ENCODE measurements around the gene RNF166. TPM values are rescaled to one million over a fixed set of nuclear protein-coding genes. Genes with fewer than 3 reads are reported as not detected.

Gene RNF166
- total and polyA plus RNA-seq, 2 donors (not counting 1 experiment from before 2014, with no cell fraction given): 6.6 to 9.7 TPM

GRCh38 chr16:88703486-88704309 is 2.5 kb downstream of the RNF166 start:
- Histone ChIP-seq H3K79me2 (ENCODE audit: control insufficient read depth, insufficient read depth, low read length) (peaks cover 35% of the 10 kb centered on the region), H2AFZ (ENCODE audit: low read length) (no peak overlapping the region)

GRCh38 chr16:88702371-88703210 is 3.6 kb downstream of the RNF166 start:
- H3K27ac ChIP-seq (ENCODE audit: insufficient read depth, low read length): no peak overlapping the region
- H3K4me1 ChIP-seq (ENCODE audit: control insufficient read depth, extremely low read depth, insufficient read depth, low read length): peaks cover 14% of the 10 kb centered on the region
- no peaks in the 10 kb centered on the region for H3K9me3 ChIP-seq (ENCODE audit: control insufficient read depth, insufficient read depth, low read depth, low read length)
- no peak for DNase-seq (ENCODE audit: low read depth in 2 of 2)
- peaks cover 27% of the 10 kb centered on the region for H3K79me2 ChIP-seq (ENCODE audit: control insufficient read depth, insufficient read depth, low read length)
- H3K27me3 ChIP-seq (ENCODE audit: control insufficient read depth, insufficient read depth, low read length): no peaks in the 10 kb centered on the region
- no peak overlapping the region for H3K9ac ChIP-seq (ENCODE audit: insufficient read depth, low read length)
- no peak overlapping the region for H3K4me2 ChIP-seq (ENCODE audit: extremely low read depth, insufficient read depth, low read length)
- H2AFZ ChIP-seq (ENCODE audit: low read length): no peak overlapping the region
- H3K36me3 ChIP-seq (ENCODE audit: control insufficient read depth, insufficient read depth, low read length): peaks cover 14% of the 10 kb centered on the region
- no peak for TF ChIP-seq EZH2 (IDR thresholded peaks at IDR 0.05; ENCODE audit: low read length, missing control alignments)
- TF ChIP-seq CTCF (conservative IDR thresholded peaks at IDR 0.05 in 1 of 2, IDR thresholded peaks at IDR 0.05 in 1 of 2; ENCODE audit: low read depth in 1 of 2, low read length in 2 of 2): no peak
- no peaks in the 10 kb centered on the region for H4K20me1 ChIP-seq (ENCODE audit: control insufficient read depth, extremely low read depth, insufficient read depth, low read length)
- H3K4me3 ChIP-seq (replicated peaks in 1 of 4; ENCODE audit: control extremely low read depth in 1 of 4, insufficient read depth in 1 of 4, low read depth in 3 of 4, low read length in 4 of 4): no peak overlapping the region

More at GRCh38 chr16:88703486-88704309, 2.5 kb downstream of the RNF166 start:
- DNase-seq (ENCODE audit: low read depth in 2 of 2): peak in 1 of 2 donors; percentile 22
- Histone ChIP-seq H3K9me3 (ENCODE audit: control insufficient read depth, insufficient read depth, low read depth, low read length) (no peaks in the 10 kb centered on the region), H3K4me3 (replicated peaks in 1 of 4; ENCODE audit: control extremely low read depth in 1 of 4, insufficient read depth in 1 of 4, low read depth in 3 of 4, low read length in 4 of 4) (no peak overlapping the region), H4K20me1 (ENCODE audit: control insufficient read depth, extremely low read depth, insufficient read depth, low read length) (no peaks in the 10 kb centered on the region), H3K36me3 (ENCODE audit: control insufficient read depth, insufficient read depth, low read length) (peaks cover 9% of the 10 kb centered on the region), H3K27me3 (ENCODE audit: control insufficient read depth, insufficient read depth, low read length) (no peaks in the 10 kb centered on the region), H3K4me2 (ENCODE audit: extremely low read depth, insufficient read depth, low read length) (no peak overlapping the region), H3K4me1 (ENCODE audit: control insufficient read depth, extremely low read depth, insufficient read depth, low read length) (peaks cover 14% of the 10 kb centered on the region), H3K27ac (ENCODE audit: insufficient read depth, low read length) (no peak overlapping the region), H3K9ac (ENCODE audit: insufficient read depth, low read length) (no peak overlapping the region)
- TF ChIP-seq EZH2 (IDR thresholded peaks at IDR 0.05; ENCODE audit: low read length, missing control alignments): no peak

GRCh38 chr16:88701581-88702370 is 4.4 kb downstream of the RNF166 start:
- Histone ChIP-seq H3K79me2 (ENCODE audit: control insufficient read depth, insufficient read depth, low read length) (peaks cover 19% of the 10 kb centered on the region), H3K9ac (ENCODE audit: insufficient read depth, low read length) (no peak overlapping the region)

More at GRCh38 chr16:88701581-88702370, 4.4 kb downstream of the RNF166 start:
- no peaks in the 10 kb centered on the region for H3K9me3 ChIP-seq (ENCODE audit: control insufficient read depth, insufficient read depth, low read depth, low read length)
- H3K4me1 ChIP-seq (ENCODE audit: control insufficient read depth, extremely low read depth, insufficient read depth, low read length): peaks cover 14% of the 10 kb centered on the region
- H3K36me3 ChIP-seq (ENCODE audit: control insufficient read depth, insufficient read depth, low read length): peaks cover 17% of the 10 kb centered on the region
- H3K4me2 ChIP-seq (ENCODE audit: extremely low read depth, insufficient read depth, low read length): no peak overlapping the region
- no peaks in the 10 kb centered on the region for H4K20me1 ChIP-seq (ENCODE audit: control insufficient read depth, extremely low read depth, insufficient read depth, low read length)
- TF ChIP-seq CTCF (conservative IDR thresholded peaks at IDR 0.05 in 1 of 2, IDR thresholded peaks at IDR 0.05 in 1 of 2; ENCODE audit: low read depth in 1 of 2, low read length in 2 of 2) (no peak), EZH2 (IDR thresholded peaks at IDR 0.05; ENCODE audit: low read length, missing control alignments) (no peak)
- H3K4me3 ChIP-seq (replicated peaks in 1 of 4; ENCODE audit: control extremely low read depth in 1 of 4, insufficient read depth in 1 of 4, low read depth in 3 of 4, low read length in 4 of 4): no peak overlapping the region
- no peak for DNase-seq (ENCODE audit: low read depth in 2 of 2)
- H3K27ac ChIP-seq (ENCODE audit: insufficient read depth, low read length): peak overlapping the region; percentile 40
- no peaks in the 10 kb centered on the region for H3K27me3 ChIP-seq (ENCODE audit: control insufficient read depth, insufficient read depth, low read length)
- no peak overlapping the region for H2AFZ ChIP-seq (ENCODE audit: low read length)
